Astrocyte (in vitro differentiated cells and primary cell): Measurements from ENCODE around the gene THAP3. TPM values are rescaled to one million over a fixed set of nuclear protein-coding genes. Genes with fewer than 3 reads are reported as not detected.

Experiments used
- DNase-seq: peaks from one replicate; pipeline ENCODE4 v3.0.0-alpha.2; 2010; ENCODE audit warnings: low read depth
- FAIRE-seq: peaks from 2 replicates; lab custom pipeline; 2011; peaks lifted over from hg19 to GRCh38; lab: Jason Lieb, UNC
- H2AFZ ChIP-seq: 2 replicates; pipeline ENCODE4 v1.6.0; 2012; ENCODE audit warnings: low read depth, low read length, inconsistent platforms
- H3K27ac ChIP-seq: 2 replicates; pipeline ENCODE4 v1.5.1; 2011; ENCODE audit warnings: low read depth, low read length, inconsistent platforms
- H3K27me3 ChIP-seq: 2 replicates; pipeline ENCODE4 v1.6.0; 2011; ENCODE audit warnings: low read length, inconsistent platforms; ENCODE audit not compliant: insufficient read depth
- H3K36me3 ChIP-seq: 2 replicates; pipeline ENCODE4 v1.5.1; 2011; ENCODE audit warnings: low read length, inconsistent platforms; ENCODE audit not compliant: insufficient read depth
- H3K4me1 ChIP-seq: 2 replicates; pipeline ENCODE4 v1.5.1; 2011; ENCODE audit warnings: low read length, inconsistent platforms; ENCODE audit not compliant: insufficient read depth
- H3K4me2 ChIP-seq: 2 replicates; pipeline ENCODE4 v1.6.0; 2012; ENCODE audit warnings: low read length, inconsistent platforms
- H3K4me3 ChIP-seq: 2 replicates; pipeline ENCODE4 v1.5.1; 2011; ENCODE audit warnings: low read depth, mild to moderate bottlenecking, low read length, inconsistent platforms; ENCODE audit not compliant: insufficient read depth
- H3K79me2 ChIP-seq: 2 replicates; pipeline ENCODE4 v1.6.0; 2012; ENCODE audit warnings: mild to moderate bottlenecking, low read length, inconsistent platforms; ENCODE audit not compliant: insufficient read depth
- H3K9ac ChIP-seq: 2 replicates; pipeline ENCODE4 v1.6.0; 2012; ENCODE audit warnings: mild to moderate bottlenecking, low read length, inconsistent platforms
- H3K9me3 ChIP-seq: 2 replicates; pipeline ENCODE4 v1.5.1; 2012; ENCODE audit warnings: low read depth, mild to moderate bottlenecking, low read length, inconsistent platforms; ENCODE audit not compliant: insufficient read depth
- H4K20me1 ChIP-seq: 2 replicates; pipeline ENCODE4 v1.6.0; 2012; ENCODE audit warnings: low read length, inconsistent platforms; ENCODE audit not compliant: insufficient read depth
- H3K27ac Mint-ChIP-seq: one replicate; pipeline ENCODE4 v1.8.0; 2021; ENCODE audit warnings: mild to moderate bottlenecking, mixed read lengths; ENCODE audit not compliant: unreplicated experiment
- H3K27me3 Mint-ChIP-seq: one replicate; pipeline ENCODE4 v1.8.0; 2021; ENCODE audit warnings: low read depth, mixed read lengths; ENCODE audit not compliant: unreplicated experiment
- H3K36me3 Mint-ChIP-seq: one replicate; pipeline ENCODE4 v1.8.0; 2021; ENCODE audit warnings: low read depth, mixed read lengths; ENCODE audit not compliant: unreplicated experiment
- H3K4me1 Mint-ChIP-seq: one replicate; pipeline ENCODE4 v1.8.0; 2021; ENCODE audit warnings: low read depth, mixed read lengths; ENCODE audit not compliant: unreplicated experiment
- H3K4me3 Mint-ChIP-seq: one replicate; pipeline ENCODE4 v1.8.0; 2021; ENCODE audit warnings: mild to moderate bottlenecking, moderate library complexity, mixed read lengths; ENCODE audit not compliant: unreplicated experiment
- H3K9me3 Mint-ChIP-seq: one replicate; pipeline ENCODE4 v1.8.0; 2021; ENCODE audit warnings: mild to moderate bottlenecking, mixed read lengths; ENCODE audit not compliant: unreplicated experiment
- EZH2 ChIP-seq: IDR thresholded peaks from 2 replicates; pipeline ENCODE4 v1.6.1; 2012; ENCODE audit warnings: mild to moderate bottlenecking, low read length, inconsistent platforms; ENCODE audit not compliant: insufficient read depth
- total RNA-seq: library from RNA; stranded (reverse); gene quantifications from 2 replicates; pipeline ENCODE4 v1.2.1, GENCODE V29; 2021
- TF ChIP-seq, protein P1 (sequence below): IDR thresholded peaks from 2 replicates; pipeline ENCODE4 v1.5.1; 2011; ENCODE audit warnings: low read depth, mild to moderate bottlenecking, inconsistent platforms, low read length, moderate library complexity; ENCODE audit not compliant: insufficient read depth

The THAP3 gene
- total RNA-seq, 1 donor from 2014 or later, result 16.5 TPM

GRCh38 chr1:6614019-6614928 lies 10.4 kb upstream of the THAP3 start:
- Mint-ChIP-seq H3K4me1 (peaks cover 9% of the 10 kb centered on the region), H3K9me3 (no peaks in the 10 kb centered on the region), H3K4me3 (peak overlapping the region; percentile 82), H3K36me3 (peaks cover 7% of the 10 kb centered on the region), H3K27me3 (no peaks in the 10 kb centered on the region), H3K27ac (no peak overlapping the region)
- FAIRE-seq, result no peak
- Histone ChIP-seq H3K79me2 (peaks cover 58% of the 10 kb centered on the region), H3K4me2 (peak overlapping the region; percentile 81), H2AFZ (no peak overlapping the region), H3K27ac (peak overlapping the region; percentile 58), H3K27me3 (no peaks in the 10 kb centered on the region), H3K4me3 (peak overlapping the region; percentile 70), H3K36me3 (peaks cover 3% of the 10 kb centered on the region), H4K20me1 (peaks cover 39% of the 10 kb centered on the region), H3K9ac (peak overlapping the region; percentile 81), H3K9me3 (no peaks in the 10 kb centered on the region), H3K4me1 (peaks cover 5% of the 10 kb centered on the region)
- DNase-seq, result no peak
- TF ChIP-seq EZH2, result no peak
- TF ChIP-seq, protein P1, sequence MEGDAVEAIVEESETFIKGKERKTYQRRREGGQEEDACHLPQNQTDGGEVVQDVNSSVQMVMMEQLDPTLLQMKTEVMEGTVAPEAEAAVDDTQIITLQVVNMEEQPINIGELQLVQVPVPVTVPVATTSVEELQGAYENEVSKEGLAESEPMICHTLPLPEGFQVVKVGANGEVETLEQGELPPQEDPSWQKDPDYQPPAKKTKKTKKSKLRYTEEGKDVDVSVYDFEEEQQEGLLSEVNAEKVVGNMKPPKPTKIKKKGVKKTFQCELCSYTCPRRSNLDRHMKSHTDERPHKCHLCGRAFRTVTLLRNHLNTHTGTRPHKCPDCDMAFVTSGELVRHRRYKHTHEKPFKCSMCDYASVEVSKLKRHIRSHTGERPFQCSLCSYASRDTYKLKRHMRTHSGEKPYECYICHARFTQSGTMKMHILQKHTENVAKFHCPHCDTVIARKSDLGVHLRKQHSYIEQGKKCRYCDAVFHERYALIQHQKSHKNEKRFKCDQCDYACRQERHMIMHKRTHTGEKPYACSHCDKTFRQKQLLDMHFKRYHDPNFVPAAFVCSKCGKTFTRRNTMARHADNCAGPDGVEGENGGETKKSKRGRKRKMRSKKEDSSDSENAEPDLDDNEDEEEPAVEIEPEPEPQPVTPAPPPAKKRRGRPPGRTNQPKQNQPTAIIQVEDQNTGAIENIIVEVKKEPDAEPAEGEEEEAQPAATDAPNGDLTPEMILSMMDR, result no peak

GRCh38 chr1:6614929-6615785 lies 9.5 kb upstream of the THAP3 start:
- peak overlapping the region; percentile 84 for H3K4me2 ChIP-seq
- H3K9me3 Mint-ChIP-seq, result no peaks in the 10 kb centered on the region
- no peak for FAIRE-seq
- no peak overlapping the region for H2AFZ ChIP-seq
- peaks cover 47% of the 10 kb centered on the region for H4K20me1 ChIP-seq
- peak overlapping the region; percentile 81 for H3K9ac ChIP-seq
- no peaks in the 10 kb centered on the region for H3K27me3 ChIP-seq
- H3K27ac Mint-ChIP-seq, result peak overlapping the region; percentile 66
- H3K27me3 Mint-ChIP-seq, result no peaks in the 10 kb centered on the region
- peaks cover 67% of the 10 kb centered on the region for H3K79me2 ChIP-seq
- TF ChIP-seq, protein P1, result no peak
- no peak for TF ChIP-seq EZH2
- peak overlapping the region; percentile 46 for H3K4me3 ChIP-seq
- DNase-seq, result no peak
- no peak overlapping the region for H3K27ac ChIP-seq
- peak overlapping the region; percentile 87 for H3K4me3 Mint-ChIP-seq
- no peaks in the 10 kb centered on the region for H3K9me3 ChIP-seq
- peaks cover 6% of the 10 kb centered on the region for H3K36me3 ChIP-seq
- H3K36me3 Mint-ChIP-seq, result peaks cover 7% of the 10 kb centered on the region
- peaks cover 9% of the 10 kb centered on the region for H3K4me1 Mint-ChIP-seq
- peaks cover 5% of the 10 kb centered on the region for H3K4me1 ChIP-seq
